GM21423 (cell line): ENCODE data around the gene CEMIP.
A peak's percentile ranks its signal among the peaks of the same experiment; 100 is the strongest.
"Not testable (repeated sequence)": the region's sequence is repeated elsewhere in the genome, so short reads cannot be mapped to it uniquely, and the experiment has no call there.

Source experiments
- ATAC-seq: cut with Tn5 transposase; IDR thresholded peaks from one replicate; pipeline ENCODE4 v1.9.1; 2021; ENCODE audit warnings: mild to moderate bottlenecking, moderate library complexity; ENCODE audit not compliant: unreplicated experiment

Gene CEMIP

DNA sequence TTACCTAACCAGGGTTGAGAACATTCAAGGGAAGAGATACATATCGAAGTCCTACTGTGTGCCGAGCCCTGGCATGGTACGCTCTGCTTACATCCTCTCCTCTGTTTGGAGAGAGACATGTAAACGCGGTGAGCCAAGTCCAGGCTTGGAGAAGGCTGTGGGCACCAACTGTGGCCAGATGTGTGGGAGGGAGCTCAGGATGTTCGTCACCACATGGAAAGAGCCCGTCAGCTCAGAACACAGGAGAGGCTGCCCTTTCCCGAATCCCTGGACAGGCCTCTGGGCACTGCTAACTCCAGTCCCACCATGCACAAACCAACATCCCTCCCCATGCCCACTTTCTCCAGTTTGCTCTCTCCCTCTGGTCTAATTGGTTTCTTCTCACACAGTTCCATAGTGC is 167.4 kb downstream of the CEMIP start:
- ATAC-seq = no peak

GRCh38 chr15:80948651-80949292 is 169.6 kb downstream of the CEMIP start:
- ATAC-seq = no peak

DNA sequence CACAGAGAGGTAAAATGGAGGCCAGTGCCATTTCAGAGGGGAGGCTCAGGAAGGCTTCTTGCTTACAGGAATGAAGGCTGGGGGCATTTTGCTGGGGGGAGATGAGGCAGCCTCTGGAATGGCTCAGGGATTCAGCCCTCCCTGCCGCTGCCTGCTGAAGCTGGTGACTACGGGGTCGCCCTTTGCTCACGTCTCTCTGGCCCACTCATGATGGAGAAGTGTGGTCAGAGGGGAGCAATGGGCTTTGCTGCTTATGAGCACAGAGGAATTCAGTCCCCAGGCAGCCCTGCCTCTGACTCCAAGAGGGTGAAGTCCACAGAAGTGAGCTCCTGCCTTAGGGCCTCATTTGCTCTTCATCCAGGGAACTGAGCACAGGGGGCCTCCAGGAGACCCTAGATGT is 170.6 kb downstream of the CEMIP start:
- no peak for ATAC-seq

DNA sequence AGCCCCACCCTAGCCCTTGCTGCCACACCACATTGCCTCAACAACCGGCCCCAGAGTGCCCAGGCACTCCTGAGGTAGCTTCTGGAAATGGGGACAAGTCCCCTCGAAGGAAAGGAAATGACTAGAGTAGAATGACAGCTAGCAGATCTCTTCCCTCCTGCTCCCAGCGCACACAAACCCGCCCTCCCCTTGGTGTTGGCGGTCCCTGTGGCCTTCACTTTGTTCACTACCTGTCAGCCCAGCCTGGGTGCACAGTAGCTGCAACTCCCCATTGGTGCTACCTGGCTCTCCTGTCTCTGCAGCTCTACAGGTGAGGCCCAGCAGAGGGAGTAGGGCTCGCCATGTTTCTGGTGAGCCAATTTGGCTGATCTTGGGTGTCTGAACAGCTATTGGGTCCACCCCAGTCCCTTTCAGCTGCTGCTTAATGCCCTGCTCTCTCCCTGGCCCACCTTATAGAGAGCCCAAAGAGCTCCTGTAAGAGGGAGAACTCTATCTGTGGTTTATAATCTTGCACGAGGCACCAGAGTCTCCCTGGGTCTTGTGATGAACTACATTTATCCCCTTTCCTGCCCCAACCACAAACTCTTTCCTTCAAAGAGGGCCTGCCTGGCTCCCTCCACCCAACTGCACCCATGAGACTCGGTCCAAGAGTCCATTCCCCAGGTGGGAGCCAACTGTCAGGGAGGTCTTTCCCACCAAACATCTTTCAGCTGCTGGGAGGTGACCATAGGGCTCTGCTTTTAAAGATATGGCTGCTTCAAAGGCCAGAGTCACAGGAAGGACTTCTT is 171.3 kb downstream of the CEMIP start:
- ATAC-seq = no peak

- ATAC-seq = no peak
Measured at GRCh38 chr15:80951941-80952340, 172.8 kb downstream of the CEMIP start.

DNA sequence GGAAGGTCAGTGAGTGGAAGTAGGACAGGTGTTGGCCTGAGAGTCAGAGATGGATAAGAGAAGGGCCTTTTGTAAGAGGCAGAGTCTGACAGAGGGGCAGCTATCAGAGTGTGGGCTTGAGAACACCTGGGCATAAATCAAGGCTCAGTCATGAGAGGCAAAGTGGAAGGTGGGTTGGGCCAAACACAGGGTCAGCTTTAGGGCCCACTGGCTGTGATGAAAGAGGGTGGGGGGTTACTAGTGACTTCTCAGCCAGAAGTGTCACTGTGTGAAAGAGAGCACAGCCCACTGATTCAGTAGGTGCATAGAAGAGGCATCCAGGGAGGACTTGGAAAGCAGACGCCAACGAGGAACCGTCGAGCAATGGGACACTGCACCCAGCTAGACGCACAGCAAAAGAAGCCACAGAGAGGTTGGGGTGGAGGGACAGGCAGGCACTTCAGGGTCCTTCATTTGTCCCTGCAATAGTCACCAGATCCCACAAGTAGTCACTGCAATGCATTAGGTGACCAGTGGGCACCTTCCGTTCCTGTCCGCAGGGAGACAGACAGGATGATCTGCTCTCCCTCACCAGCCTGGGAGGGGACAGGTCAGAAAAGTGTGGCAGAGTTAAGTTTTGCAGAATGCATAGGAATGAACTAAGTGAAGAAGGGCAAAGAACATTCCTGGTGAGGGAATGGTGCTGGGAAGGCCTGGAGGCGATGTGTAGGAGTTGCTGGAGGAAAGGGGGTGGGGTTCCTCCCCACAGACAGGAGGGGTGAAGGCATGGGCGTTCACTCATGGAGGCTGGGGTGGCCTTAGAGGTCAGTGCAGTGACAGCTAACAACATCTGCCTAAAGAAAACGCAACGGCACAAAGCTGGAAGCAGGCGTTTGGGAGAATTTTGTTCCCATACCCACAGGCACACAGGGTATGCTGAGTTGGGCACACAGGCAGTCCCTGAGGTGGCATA is 174.1 kb downstream of the CEMIP start:
- no peak for ATAC-seq

GRCh38 chr15:80953953-80954778 is 175.0 kb downstream of the CEMIP start:
- ATAC-seq = no peak

DNA sequence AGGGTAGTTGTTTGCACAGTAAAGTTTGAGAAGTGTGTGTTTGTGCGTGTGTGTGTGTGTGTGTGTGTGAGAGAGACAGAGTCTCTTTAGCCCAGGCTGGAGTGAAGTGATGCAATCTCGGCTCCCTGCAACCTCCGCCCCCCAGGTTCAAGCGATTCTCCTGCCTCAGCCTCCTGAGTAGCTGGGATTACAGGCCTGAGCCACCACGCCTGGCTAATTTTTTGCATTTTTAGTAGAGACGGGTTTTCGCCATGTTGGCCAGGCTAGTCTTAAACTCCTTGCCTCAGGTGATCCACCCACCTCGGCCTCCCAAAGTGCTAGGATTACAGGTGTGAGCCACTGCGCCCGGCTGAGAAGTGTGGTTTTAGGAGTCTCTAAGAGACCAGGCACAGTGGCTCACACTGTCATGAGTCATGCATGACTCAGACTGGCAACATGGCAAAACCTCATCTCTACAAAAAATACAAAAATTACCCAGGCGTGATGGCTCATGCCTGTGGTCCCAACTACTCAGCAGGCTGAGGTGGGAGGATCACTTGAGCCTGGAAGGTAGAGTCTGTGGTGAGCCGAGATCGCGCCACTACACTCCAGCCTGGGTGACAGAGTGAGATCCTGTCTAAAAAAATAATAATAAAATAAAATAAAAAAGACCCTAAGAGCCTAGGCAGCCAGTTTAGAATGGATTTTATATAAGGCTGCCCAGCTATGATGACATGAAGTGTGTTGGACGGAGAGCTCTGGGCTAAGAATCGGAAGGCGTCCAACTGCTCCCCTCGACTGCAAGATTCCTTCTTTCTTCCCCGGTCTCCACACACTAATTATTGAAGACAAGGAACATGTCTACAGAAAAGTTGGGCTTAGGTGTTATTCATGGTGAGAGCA is 176.6 kb downstream of the CEMIP start:
- ATAC-seq = peak; percentile 59

GRCh38 chr15:80957556-80957955 is 178.4 kb downstream of the CEMIP start:
- ATAC-seq = no peak

GRCh38 chr15:80957976-80958375 is 178.8 kb downstream of the CEMIP start:
- no peak for ATAC-seq

- ATAC-seq = no peak
Measured at GRCh38 chr15:80958818-80959495, 179.8 kb downstream of the CEMIP start.

DNA sequence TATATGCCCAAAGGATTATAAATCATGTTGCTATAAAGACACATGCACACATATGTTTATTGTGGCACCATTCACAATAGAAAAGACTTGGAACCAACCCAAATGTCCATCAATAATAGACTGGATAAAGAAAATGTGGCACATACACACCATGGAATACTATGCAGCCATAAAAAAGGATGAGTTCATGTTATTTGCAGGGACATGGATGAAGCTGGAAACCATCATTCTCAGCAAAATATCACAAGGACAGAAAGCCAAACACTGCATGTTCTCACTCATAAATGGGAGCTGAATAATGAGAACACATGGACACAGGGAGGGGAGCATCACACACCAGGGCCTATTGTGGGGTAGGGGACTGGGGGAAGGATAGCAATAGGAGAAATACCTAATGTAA is 186.3 kb downstream of the CEMIP start:
- not testable (repeated sequence) for ATAC-seq

DNA sequence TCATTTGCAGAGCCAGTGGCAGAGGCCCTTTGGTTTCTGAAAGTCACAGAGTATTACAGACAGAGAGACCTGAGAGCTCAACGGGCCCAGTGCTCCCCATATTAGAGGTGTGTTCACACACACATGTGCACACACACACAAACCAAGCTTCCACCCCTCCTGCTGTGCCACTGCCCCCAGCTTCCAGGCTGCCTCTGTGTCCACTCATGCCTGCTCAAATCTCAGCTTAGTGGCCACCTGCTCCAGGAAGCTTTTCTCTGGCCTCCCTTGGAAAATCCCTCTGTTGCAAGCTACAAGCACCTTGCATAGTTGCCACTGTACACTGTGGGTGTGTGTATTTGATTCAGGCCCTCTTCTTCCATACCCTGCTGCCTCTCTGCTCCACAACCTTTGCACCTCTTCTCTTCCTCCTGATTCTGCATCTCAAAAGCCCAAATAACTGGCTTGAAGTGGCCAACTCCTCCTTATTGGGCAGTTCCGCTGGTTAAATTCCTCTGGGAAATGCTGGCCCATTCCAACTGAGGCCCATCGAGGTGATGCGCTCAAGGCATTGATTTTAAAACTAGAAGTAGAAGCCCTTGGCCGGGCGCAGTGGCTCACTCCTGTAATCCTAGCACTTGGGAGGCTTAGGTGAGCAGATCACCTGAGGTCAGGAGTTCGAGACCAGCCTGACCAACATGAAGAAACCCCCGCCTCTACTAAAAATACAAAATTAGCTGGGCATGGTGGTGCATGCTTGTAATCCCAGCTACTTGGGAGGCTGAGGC is 187.4 kb downstream of the CEMIP start:
- ATAC-seq = no peak

- ATAC-seq = no peak
Measured at GRCh38 chr15:80967451-80967850, 188.3 kb downstream of the CEMIP start.

DNA sequence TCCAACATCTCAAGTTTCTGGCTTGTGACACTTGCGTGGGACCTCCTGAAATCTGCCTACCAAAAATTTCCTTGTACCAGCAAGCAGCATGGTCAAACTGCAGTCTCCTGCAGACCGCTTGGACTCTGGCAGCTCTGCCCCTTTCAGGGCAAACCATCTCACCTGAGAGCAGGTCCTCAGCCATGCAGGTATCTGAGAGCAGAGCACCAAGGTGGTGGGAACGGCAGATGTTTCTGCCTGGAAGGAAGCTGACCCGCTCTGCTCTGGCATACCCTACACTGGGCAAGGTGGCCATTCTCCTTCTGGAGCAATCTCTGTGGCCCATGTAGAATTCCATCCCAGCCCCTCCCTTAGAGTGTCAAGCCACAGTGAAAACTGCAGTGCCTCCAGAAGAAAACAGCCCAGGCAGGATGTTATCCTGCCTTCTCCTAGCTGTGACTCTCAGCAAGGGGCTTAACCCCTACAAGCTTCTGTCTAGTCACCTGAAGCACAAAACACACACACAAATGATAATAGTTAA is 188.9 kb downstream of the CEMIP start:
- ATAC-seq = no peak

DNA sequence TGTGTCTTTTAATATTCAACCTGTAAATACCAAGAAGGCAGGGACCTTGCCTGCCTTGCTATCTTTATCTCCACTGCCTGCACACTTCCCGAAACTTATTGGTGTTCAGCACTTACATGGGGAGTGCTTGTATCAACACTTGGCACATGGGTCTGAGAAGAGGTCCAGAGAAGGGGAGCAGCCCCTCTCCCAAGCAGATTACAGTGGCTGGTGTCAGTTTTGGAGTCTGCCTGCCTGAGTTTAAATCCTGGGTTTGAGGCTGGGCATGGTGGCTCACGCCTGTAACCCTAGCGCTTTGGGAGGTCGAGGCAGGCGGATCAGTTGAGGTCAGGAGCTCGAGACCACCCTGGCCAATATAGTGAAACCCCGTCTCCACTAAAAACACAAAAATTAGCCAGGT is 190.1 kb downstream of the CEMIP start:
- no peak for ATAC-seq

DNA sequence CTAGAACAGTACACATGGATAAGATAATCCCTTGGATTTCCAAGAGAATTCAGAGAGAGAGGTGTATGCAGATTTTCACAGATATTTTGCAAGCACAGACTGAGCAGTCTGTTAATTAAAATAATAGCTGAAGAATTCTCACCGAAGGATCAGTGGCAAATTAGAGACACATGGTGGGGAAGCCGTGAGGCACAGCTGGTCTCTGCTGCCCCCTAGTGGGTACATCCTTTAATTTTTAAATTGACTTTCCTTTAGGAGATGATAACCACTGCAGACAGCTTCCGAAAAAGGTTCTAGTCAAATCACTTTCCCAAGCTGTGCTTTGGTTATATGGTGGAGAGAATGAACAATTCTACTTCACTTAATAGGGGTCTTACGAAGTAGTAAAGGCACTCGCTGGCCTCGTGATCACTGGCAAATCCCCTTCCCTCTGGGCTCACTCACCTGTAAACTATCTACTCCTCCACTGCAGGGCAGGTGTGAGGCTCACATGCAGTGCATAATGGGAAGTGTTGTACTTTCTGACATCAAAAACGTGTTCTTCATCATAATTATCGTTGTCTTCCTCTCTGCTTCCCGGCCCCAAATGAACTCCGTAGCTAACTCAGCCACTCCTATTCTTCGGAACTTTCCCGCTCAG is 191.0 kb downstream of the CEMIP start:
- no peak for ATAC-seq

DNA sequence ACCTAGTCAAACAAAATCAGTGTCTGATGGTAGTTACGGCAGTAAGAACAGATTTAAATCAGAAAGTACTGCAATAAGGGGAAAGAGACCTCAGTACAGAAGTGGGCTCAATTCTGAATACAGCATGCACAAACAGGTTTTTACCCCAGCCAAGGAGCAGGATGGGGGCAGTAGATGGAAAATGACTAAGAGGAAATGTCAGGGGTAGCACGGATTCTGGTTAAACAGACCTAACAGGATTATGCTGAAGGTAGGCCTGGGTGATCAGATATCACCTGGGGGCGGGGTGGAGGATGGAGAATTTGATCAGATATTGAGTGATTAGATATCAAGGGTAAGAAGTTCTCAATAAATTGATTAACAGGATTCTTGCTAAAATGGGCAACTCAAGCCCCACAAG is 191.5 kb downstream of the CEMIP start:
- no peak for ATAC-seq
